HG02759 (cell line): ENCODE data around the gene NCL.
A peak's percentile ranks its signal among the peaks of the same experiment; 100 is the strongest.

Experiments used
- ATAC-seq: cut with Tn5 transposase; IDR thresholded peaks from one replicate; pipeline ENCODE4 v1.9.1; 2021; ENCODE audit warnings: mild to moderate bottlenecking, moderate library complexity; ENCODE audit not compliant: unreplicated experiment

Gene NCL

GRCh38 chr2:231463698-231464575 lies at the start of gene NCL:
TSS of gene NCL (minus strand) at chr2:231464484. CDS start at chr2:231464353, 131 bp downstream.
- peak; percentile 90 for ATAC-seq

GRCh38 chr2:231513746-231514224 lies 49.5 kb upstream of the NCL start:
- no peak for ATAC-seq

- ATAC-seq: no peak
These were observed 47.9 kb upstream of the NCL start for GRCh38 chr2:231512222-231512621.

- ATAC-seq: no peak
These were observed 39.5 kb upstream of the NCL start for GRCh38 chr2:231503766-231504165.

- no peak for ATAC-seq
These were observed 38.3 kb upstream of the NCL start for GRCh38 chr2:231502596-231502995.

- no peak for ATAC-seq
These were observed 33.4 kb upstream of the NCL start for GRCh38 chr2:231497651-231498050.

- ATAC-seq: no peak
These were observed 30.4 kb upstream of the NCL start for GRCh38 chr2:231494669-231495068.

- no peak for ATAC-seq
These were observed 26.5 kb upstream of the NCL start for GRCh38 chr2:231490801-231491200.

- ATAC-seq: no peak
These were observed 25.7 kb upstream of the NCL start for GRCh38 chr2:231489990-231490389.

GRCh38 chr2:231488331-231488730 lies 24.0 kb upstream of the NCL start:
- no peak for ATAC-seq

- no peak for ATAC-seq
These were observed 22.7 kb upstream of the NCL start for GRCh38 chr2:231486851-231487596.

- no peak for ATAC-seq
These were observed 19.4 kb upstream of the NCL start for GRCh38 chr2:231483398-231484329.

- ATAC-seq: peak; percentile 77
These were observed 18.6 kb upstream of the NCL start for GRCh38 chr2:231482806-231483391.

- no peak for ATAC-seq
These were observed 16.5 kb upstream of the NCL start for GRCh38 chr2:231480781-231481180.

- no peak for ATAC-seq
These were observed 15.2 kb upstream of the NCL start for GRCh38 chr2:231479455-231479854.

- no peak for ATAC-seq
These were observed 12.6 kb upstream of the NCL start for GRCh38 chr2:231476920-231477319.

- ATAC-seq: no peak
These were observed 11.7 kb upstream of the NCL start for GRCh38 chr2:231475965-231476364.

GRCh38 chr2:231472816-231473215 lies 8.5 kb upstream of the NCL start:
- no peak for ATAC-seq

- ATAC-seq: no peak
These were observed 6.1 kb upstream of the NCL start for GRCh38 chr2:231470246-231470900.

GRCh38 chr2:231469583-231469950 lies 5.3 kb upstream of the NCL start:
- ATAC-seq: no peak
